K562 (cell line): Measurements from ENCODE around the gene SLC35G1. TPM values are rescaled to one million over a fixed set of nuclear protein-coding genes. Genes with fewer than 3 reads are reported as not detected.

ENCODE experiments used
- ATAC-seq: fragments of 200-7000 bp; cut with Tn5 transposase; 3 replicates; pipeline ENCODE4 v1.9.1; 2020; ENCODE audit warnings: moderate library complexity
- BruUV-seq: library from RNA; stranded (reverse); fragments of 400-500 nt; replicated peaks from 2 replicates; lab custom pipeline; 2021; lab: Mats Ljungman, UMichigan
- CTCF ChIA-PET: fragments of 300-600 bp; formaldehyde crosslinking; extraction: SDS; loops from one replicate; lab custom pipeline; 2021; ENCODE audit warnings: low intra/inter-chr PET ratio; lab: Yijun Ruan, JAX
- POLR2A ChIA-PET: fragments of 300-600, 350-650 bp; sonication (Branson Sonifier 250); formaldehyde crosslinking; extraction: SDS; loops from one replicate; lab custom pipeline; 2021; ENCODE audit warnings: antibody characterized with exemption, inconsistent platforms; lab: Yijun Ruan, JAX
- DNase-seq, 4 experiments: peaks; one replicate each; pipeline versions ENCODE4 v3.0.0 to v3.0.0-alpha.2; 2011 to 2018; ENCODE audit warnings: low spot score in 3 of 4, mixed read lengths in 3 of 4; ENCODE audit errors: extremely low read depth in 1 of 4
- FAIRE-seq: peaks from 2 replicates; lab custom pipeline; 2011; peaks lifted over from hg19 to GRCh38; lab: Jason Lieb, UNC
- H2AFZ ChIP-seq: 2 replicates; pipeline ENCODE4 v1.6.0; 2011; ENCODE audit warnings: low read depth, low read length, control low read depth, inconsistent platforms
- H3K27ac ChIP-seq: fragments of 200-600 bp; 3 replicates; pipeline ENCODE4 v1.8.0; 2011; ENCODE audit warnings: low read depth, mild to moderate bottlenecking, control low read depth, inconsistent platforms, low read length, moderate library complexity, mixed read lengths; ENCODE audit errors: extremely low read depth
- H3K27me3 ChIP-seq, 2 experiments: fragments of 300-600 bp in 1 of 2; 2 replicates in 1 of 2; 3 replicates in 1 of 2; pipeline versions ENCODE4 v1.6.0 to v1.8.0; 2011; ENCODE audit warnings: inconsistent platforms in 2 of 2, low read length in 2 of 2, mild to moderate bottlenecking in 1 of 2, mixed read lengths in 1 of 2, moderate library complexity in 1 of 2; ENCODE audit not compliant: control insufficient read depth in 2 of 2, insufficient read depth in 2 of 2
- H3K36me3 ChIP-seq: fragments of 300-600 bp; 3 replicates; pipeline ENCODE4 v1.8.0; 2011; ENCODE audit warnings: mild to moderate bottlenecking, low read length, inconsistent platforms; ENCODE audit not compliant: control insufficient read depth, insufficient read depth
- H3K4me1 ChIP-seq, 2 experiments: fragments of 200-600 bp in 1 of 2; replicated peaks in 1 of 2; 2 replicates in 1 of 2; 3 replicates in 1 of 2; pipeline versions ENCODE4 v1.5.1 to v1.8.0; 2011; ENCODE audit warnings: inconsistent platforms in 2 of 2, low read length in 2 of 2, mild to moderate bottlenecking in 1 of 2, mixed read lengths in 1 of 2, moderate library complexity in 1 of 2; ENCODE audit not compliant: control insufficient read depth in 2 of 2, insufficient read depth in 2 of 2
- H3K4me2 ChIP-seq: 2 replicates; pipeline ENCODE4 v1.6.1; 2011; ENCODE audit warnings: low read length, control low read depth, inconsistent platforms, mixed read lengths; ENCODE audit not compliant: insufficient read depth
- H3K4me3 ChIP-seq: fragments of 200-600 bp; sonication (generic), shearing (Covaris generic); 2 replicates; pipeline ENCODE4 v1.5.1; 2016; ENCODE audit warnings: control low read depth, inconsistent platforms
- H3K79me2 ChIP-seq: fragments of 200-600 bp; 3 replicates; pipeline ENCODE4 v1.8.0; 2011; ENCODE audit warnings: low read length, inconsistent platforms; ENCODE audit not compliant: control insufficient read depth, insufficient read depth
- H3K9ac ChIP-seq, 2 experiments: 2 replicates each; pipeline versions ENCODE4 v1.6.0 to v1.6.1; 2011; ENCODE audit warnings: low read depth in 2 of 2, low read length in 2 of 2, control low read depth in 1 of 2, inconsistent platforms in 1 of 2, mild to moderate bottlenecking in 1 of 2, mixed read lengths in 1 of 2; ENCODE audit not compliant: insufficient read depth in 1 of 2
- H3K9me1 ChIP-seq: one replicate; pipeline ENCODE4 v1.6.0; 2011; ENCODE audit warnings: inconsistent platforms, mild to moderate bottlenecking, low read length, moderate library complexity; ENCODE audit not compliant: control insufficient read depth, insufficient read depth
- H3K9me3 ChIP-seq: replicated peaks from 2 replicates; pipeline ENCODE4 v1.5.1; 2011; ENCODE audit warnings: low read depth, low read length, inconsistent platforms; ENCODE audit not compliant: control insufficient read depth, insufficient read depth
- H4K20me1 ChIP-seq: replicated peaks from 2 replicates; pipeline ENCODE4 v1.6.1; 2011; ENCODE audit warnings: low read length, inconsistent platforms, mixed read lengths; ENCODE audit not compliant: control insufficient read depth, insufficient read depth
- BCL6 ChIP-seq: fragments of 250-450 bp; sonication (Bioruptor Pico); IDR thresholded peaks from 2 replicates; pipeline ENCODE4 v1.4.0; 2020
- CAMTA2 ChIP-seq: fragments of 250-450 bp; sonication (Bioruptor Pico); conservative IDR thresholded peaks from 2 replicates; pipeline ENCODE4 v1.5.1; 2022
- CBFA2T3 ChIP-seq: fragments of 450-650 bp; IDR thresholded peaks from 2 replicates; pipeline ENCODE4 v1.6.1; 2017
- CHD1 ChIP-seq: fragments of 200-600 bp; sonication (generic); IDR thresholded peaks from one replicate; pipeline ENCODE4 v1.6.1; 2012; ENCODE audit warnings: mild to moderate bottlenecking, moderate library complexity, low read length, inconsistent platforms
- CREB3L1 ChIP-seq: fragments of 450-650 bp; IDR thresholded peaks from 2 replicates; pipeline ENCODE4 v1.6.1; 2014; ENCODE audit warnings: low read depth, mild to moderate bottlenecking, moderate library complexity, borderline replicate concordance
- DPF2 ChIP-seq: fragments of 450-650 bp; IDR thresholded peaks from 2 replicates; pipeline ENCODE4 v1.6.1; 2016
- EP300 ChIP-seq: IDR thresholded peaks from 2 replicates; pipeline ENCODE4 v1.6.1; 2012; ENCODE audit warnings: low read length, improper control_type of control experiment
- GTF2F1 ChIP-seq: IDR thresholded peaks from 2 replicates; pipeline ENCODE4 v1.6.1; 2011; ENCODE audit warnings: low read depth, low read length, improper control_type of control experiment
- HOMEZ ChIP-seq: fragments of 250-450 bp; sonication (Bioruptor Pico); IDR thresholded peaks from 2 replicates; pipeline ENCODE4 v1.4.0; 2020; ENCODE audit warnings: mild to moderate bottlenecking, moderate library complexity
- MAFF ChIP-seq: IDR thresholded peaks from 2 replicates; pipeline ENCODE4 v1.6.1; 2012; ENCODE audit warnings: low read length, improper control_type of control experiment
- MAFG ChIP-seq: fragments of 450-650 bp; conservative IDR thresholded peaks from 2 replicates; pipeline ENCODE4 v1.6.1; 2016; ENCODE audit warnings: missing genetic modification characterization, missing compliant biosample characterization
- OTX1 ChIP-seq: fragments of 450-650 bp; formaldehyde crosslinking; IDR thresholded peaks from 2 replicates; pipeline ENCODE4 v1.4.0; 2022; ENCODE audit warnings: mild to moderate bottlenecking
- RB1 ChIP-seq: fragments of 450-650 bp; IDR thresholded peaks from 2 replicates; pipeline ENCODE4 v1.6.1; 2017; ENCODE audit warnings: low read depth, mild to moderate bottlenecking
- SAP30 ChIP-seq: fragments of 200-600 bp; sonication (generic); IDR thresholded peaks from 2 replicates; pipeline ENCODE4 v1.6.1; 2012; ENCODE audit warnings: borderline replicate concordance, low read depth, mild to moderate bottlenecking, moderate library complexity, low read length, control low read depth, inconsistent platforms; ENCODE audit not compliant: insufficient read depth, poor library complexity, severe bottlenecking
- SOX6 ChIP-seq: fragments of 450-650 bp; IDR thresholded peaks from 2 replicates; pipeline ENCODE4 v1.6.1; 2014; ENCODE audit warnings: mild to moderate bottlenecking
- ZNF239 ChIP-seq: fragments of 250-450 bp; sonication (Bioruptor Pico); IDR thresholded peaks from 2 replicates; pipeline ENCODE4 v1.4.0; 2020; ENCODE audit warnings: mild to moderate bottlenecking
- ZNF707 ChIP-seq: fragments of 250-450 bp; sonication (Bioruptor Pico); conservative IDR thresholded peaks from 2 replicates; pipeline ENCODE4 v1.8.0; 2022; ENCODE audit warnings: inconsistent platforms, mild to moderate bottlenecking, moderate library complexity
- WGBS: fragments of 100-300 bp; shearing (Covaris generic); methylation state at CpG from one replicate; pipeline ENCODE4 v1.1.6; 2016; ENCODE audit warnings: low coverage, mixed read lengths; ENCODE audit not compliant: insufficient coverage; ENCODE audit errors: missing lambda C conversion rate; 5-methylcytosine and 5-hydroxymethylcytosine counted together
- in situ Hi-C: fragments of 300-500 bp; cut with MboI; formaldehyde crosslinking; loops from 4 replicates; pipeline ENCODE4 v1.15.0; 2018; ENCODE audit warnings: inconsistent platforms, mixed read lengths
- intact Hi-C: fragments of 100-400 bp; cut with micrococcal nuclease; formaldehyde crosslinking; loops from 2 replicates; pipeline ENCODE4 v1.14.2; 2022
- polyA plus RNA-seq, 8 experiments: library from polyadenylated mRNA; depleted of rRNA in 4 of 8; stranded (reverse) in 5 of 8; unstranded in 3 of 8; fragments of >200 nt; fragmentation: Nextera tagmentation in 2 of 8; fragmentation: Illumina TruSeq in 1 of 8; extraction: Ambion mirVana in 2 of 8; extraction: Trizol in 1 of 8; gene quantifications; 2 replicates each; pipeline versions ENCODE4 v1.2.1 to v1.2.3, GENCODE V29; 2011 to 2014; ENCODE audit warnings: inconsistent platforms in 1 of 8, missing spikeins in 1 of 8
- total RNA-seq, 7 experiments: library from RNA; depleted of rRNA in 6 of 7; stranded (reverse); fragments of >200 nt in 6 of 7; fragmentation: Illumina TruSeq in 2 of 7; extraction: Trizol in 2 of 7; gene quantifications; 2 replicates each; pipeline versions ENCODE4 v1.2.1 to v1.2.3, GENCODE V29; 2011 to 2021; ENCODE audit warnings: low replicate concordance in 1 of 7
- TF ChIP-seq, protein P1 (sequence below): fragments of 200-400 bp; formaldehyde crosslinking; IDR thresholded peaks from 2 replicates; pipeline ENCODE4 v1.6.1; 2017; ENCODE audit warnings: mild to moderate bottlenecking, low read depth, low read length, moderate library complexity
- TF ChIP-seq, protein P2 (sequence below): sonication (generic); formaldehyde crosslinking; IDR thresholded peaks from 2 replicates; pipeline ENCODE4 v1.8.0; 2022; ENCODE audit warnings: mild to moderate bottlenecking, missing genetic modification reagents

The SLC35G1 gene
- total and polyA plus RNA-seq, 9 of the 15 experiments (the other 6 are each of a cell fraction or from before 2014, with no cell fraction given): 0.76 to 8.5 (median 4.9) TPM

- CTCF ChIA-PET: no interaction called here
- H4K20me1 ChIP-seq: no peaks in the 10 kb centered on the region
- H3K9ac ChIP-seq: no peak overlapping the region
- ATAC-seq (0 out of 3 replicates have a peak, but pooled peaks have one; percentile 36), DNase-seq (peak in 1 of 4 experiments; percentile 45), FAIRE-seq (no peak)
- no peak overlapping the region for H2AFZ ChIP-seq
- H3K79me2 ChIP-seq: no peaks in the 10 kb centered on the region
- BruUV-seq: no TSS peak
- no peak overlapping the region for H3K4me3 ChIP-seq
- H3K36me3 ChIP-seq: no peaks in the 10 kb centered on the region
- intact Hi-C loops (no loop called here), in situ Hi-C loops (no loop called here)
- H3K4me1 ChIP-seq: peaks cover 0 to 10% of the 10 kb centered on the region in 2 experiments; a peak in 2 of 5 replicates
- H3K9me1 ChIP-seq: no peaks in the 10 kb centered on the region
- 12% methylated on average over 6 of the region's 6 CpGs for WGBS
- H3K4me2 ChIP-seq: no peak overlapping the region
- no peaks in the 10 kb centered on the region for H3K9me3 ChIP-seq
- POLR2A ChIA-PET: no interaction called here
- H3K27ac ChIP-seq: no peak overlapping the region
- H3K27me3 ChIP-seq: peaks cover 0 to 4% of the 10 kb centered on the region in 2 experiments; a peak in 3 of 5 replicates
- peak; percentile 53 for TF ChIP-seq DPF2
- peak; percentile 50; the same call in 1 of the 2 replicates for TF ChIP-seq SOX6
- TF ChIP-seq GTF2F1: no peak
- no peak for TF ChIP-seq CHD1
- no peak for TF ChIP-seq ZNF239 (CRISPR knock-in tag)
- TF ChIP-seq BCL6: no peak
- no peak for TF ChIP-seq SAP30
- no peak for TF ChIP-seq ZNF707 (CRISPR knock-in tag)
- TF ChIP-seq HOMEZ (CRISPR knock-in tag): no peak
- TF ChIP-seq, protein P1, sequence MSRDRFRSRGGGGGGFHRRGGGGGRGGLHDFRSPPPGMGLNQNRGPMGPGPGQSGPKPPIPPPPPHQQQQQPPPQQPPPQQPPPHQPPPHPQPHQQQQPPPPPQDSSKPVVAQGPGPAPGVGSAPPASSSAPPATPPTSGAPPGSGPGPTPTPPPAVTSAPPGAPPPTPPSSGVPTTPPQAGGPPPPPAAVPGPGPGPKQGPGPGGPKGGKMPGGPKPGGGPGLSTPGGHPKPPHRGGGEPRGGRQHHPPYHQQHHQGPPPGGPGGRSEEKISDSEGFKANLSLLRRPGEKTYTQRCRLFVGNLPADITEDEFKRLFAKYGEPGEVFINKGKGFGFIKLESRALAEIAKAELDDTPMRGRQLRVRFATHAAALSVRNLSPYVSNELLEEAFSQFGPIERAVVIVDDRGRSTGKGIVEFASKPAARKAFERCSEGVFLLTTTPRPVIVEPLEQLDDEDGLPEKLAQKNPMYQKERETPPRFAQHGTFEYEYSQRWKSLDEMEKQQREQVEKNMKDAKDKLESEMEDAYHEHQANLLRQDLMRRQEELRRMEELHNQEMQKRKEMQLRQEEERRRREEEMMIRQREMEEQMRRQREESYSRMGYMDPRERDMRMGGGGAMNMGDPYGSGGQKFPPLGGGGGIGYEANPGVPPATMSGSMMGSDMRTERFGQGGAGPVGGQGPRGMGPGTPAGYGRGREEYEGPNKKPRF: no peak
- TF ChIP-seq, protein P2, sequence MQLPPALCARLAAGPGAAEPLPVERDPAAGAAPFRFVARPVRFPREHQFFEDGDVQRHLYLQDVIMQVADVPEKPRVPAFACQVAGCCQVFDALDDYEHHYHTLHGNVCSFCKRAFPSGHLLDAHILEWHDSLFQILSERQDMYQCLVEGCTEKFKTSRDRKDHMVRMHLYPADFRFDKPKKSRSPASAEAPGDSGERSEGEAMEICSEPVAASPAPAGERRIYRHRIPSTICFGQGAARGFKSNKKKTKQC (CRISPR knock-in tag): no peak
- no peak for TF ChIP-seq OTX1 (CRISPR knock-in tag)
- no peak for TF ChIP-seq CAMTA2 (CRISPR knock-in tag)
- TF ChIP-seq MAFF: peak; percentile 91
- TF ChIP-seq CREB3L1: no peak
- no peak for TF ChIP-seq CBFA2T3
- 0 out of 2 replicates have a peak, but pooled peaks have one; percentile 18 for TF ChIP-seq EP300
- no peak for TF ChIP-seq RB1
- TF ChIP-seq MAFG (tag): peak; percentile 97
Measured at GRCh38 chr10:93873420-93874115, 20.2 kb upstream of the SLC35G1 start.
